HCT116 (cell line): ENCODE results near the gene PPFIBP1.

Source experiments
- CEBPB ChIP-seq: IDR thresholded peaks from 2 replicates; pipeline ENCODE4 v1.6.1; 2012; ENCODE audit warnings: low read depth
- FOSL1 ChIP-seq: IDR thresholded peaks from 2 replicates; pipeline ENCODE4 v1.6.1; 2012; ENCODE audit warnings: low read depth
- POLR2A ChIP-seq: IDR thresholded peaks from 2 replicates; pipeline ENCODE4 v1.7.0; 2011; ENCODE audit warnings: borderline replicate concordance; ENCODE audit not compliant: insufficient read depth, insufficient read length; ENCODE audit errors: extremely low read depth
- YY1 ChIP-seq: IDR thresholded peaks from 2 replicates; pipeline ENCODE4 v1.6.1; 2011; ENCODE audit warnings: low read length, low read depth, moderate library complexity, mild to moderate bottlenecking; ENCODE audit not compliant: insufficient replicate concordance; ENCODE audit errors: extremely low read depth
- TF ChIP-seq, protein P1 (sequence below), 3 experiments: fragments of 200-600 bp in 1 of 3; sonication (generic) in 1 of 3; IDR thresholded peaks in 2 of 3; conservative IDR thresholded peaks in 1 of 3; 2 replicates each; pipeline ENCODE4 v1.5.1; 2012 to 2017; ENCODE audit warnings: low read depth in 2 of 3, low read length in 2 of 3, antibody characterized with exemption in 1 of 3, borderline replicate concordance in 1 of 3, control low read depth in 1 of 3, mild to moderate bottlenecking in 1 of 3, mixed read lengths in 1 of 3, mixed run types in 1 of 3, moderate library complexity in 1 of 3; ENCODE audit not compliant: insufficient read depth in 1 of 3

GRCh38 chr12:27549801-27550652 is 26.0 kb downstream of the PPFIBP1 start:
- no peak for TF ChIP-seq POLR2A
- TF ChIP-seq CEBPB, result peak; percentile 100
- peak; percentile 46; the same call in 1 of the 2 replicates for TF ChIP-seq FOSL1
- TF ChIP-seq, protein P1, sequence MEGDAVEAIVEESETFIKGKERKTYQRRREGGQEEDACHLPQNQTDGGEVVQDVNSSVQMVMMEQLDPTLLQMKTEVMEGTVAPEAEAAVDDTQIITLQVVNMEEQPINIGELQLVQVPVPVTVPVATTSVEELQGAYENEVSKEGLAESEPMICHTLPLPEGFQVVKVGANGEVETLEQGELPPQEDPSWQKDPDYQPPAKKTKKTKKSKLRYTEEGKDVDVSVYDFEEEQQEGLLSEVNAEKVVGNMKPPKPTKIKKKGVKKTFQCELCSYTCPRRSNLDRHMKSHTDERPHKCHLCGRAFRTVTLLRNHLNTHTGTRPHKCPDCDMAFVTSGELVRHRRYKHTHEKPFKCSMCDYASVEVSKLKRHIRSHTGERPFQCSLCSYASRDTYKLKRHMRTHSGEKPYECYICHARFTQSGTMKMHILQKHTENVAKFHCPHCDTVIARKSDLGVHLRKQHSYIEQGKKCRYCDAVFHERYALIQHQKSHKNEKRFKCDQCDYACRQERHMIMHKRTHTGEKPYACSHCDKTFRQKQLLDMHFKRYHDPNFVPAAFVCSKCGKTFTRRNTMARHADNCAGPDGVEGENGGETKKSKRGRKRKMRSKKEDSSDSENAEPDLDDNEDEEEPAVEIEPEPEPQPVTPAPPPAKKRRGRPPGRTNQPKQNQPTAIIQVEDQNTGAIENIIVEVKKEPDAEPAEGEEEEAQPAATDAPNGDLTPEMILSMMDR (IDR thresholded peaks at IDR 0.05 in 2 of 3, conservative IDR thresholded peaks at IDR 0.05 in 1 of 3; ENCODE audit: borderline replicate concordance in 1 of 3, insufficient read depth in 1 of 3, low read depth in 2 of 3, low read length in 2 of 3), result no peak
- no peak for TF ChIP-seq YY1
